GM12891 (cell line): ENCODE results near the gene FGD5.

ENCODE experiments used
- POLR2A ChIP-seq: IDR thresholded peaks from 2 replicates; pipeline ENCODE4 v1.6.1; 2011; ENCODE audit warnings: low read depth, low read length, control low read depth
- POLR2AphosphoS5 ChIP-seq: IDR thresholded peaks from 2 replicates; pipeline ENCODE4 v1.6.1; 2011; ENCODE audit warnings: low read depth, low read length, control low read depth
- SPI1 ChIP-seq: IDR thresholded peaks from 2 replicates; pipeline ENCODE4 v1.6.1; 2011; ENCODE audit warnings: low read depth, low read length, control low read depth
- TAF1 ChIP-seq: IDR thresholded peaks from 2 replicates; pipeline ENCODE4 v1.6.1; 2011; ENCODE audit warnings: low read depth, low read length, control low read depth

DNA sequence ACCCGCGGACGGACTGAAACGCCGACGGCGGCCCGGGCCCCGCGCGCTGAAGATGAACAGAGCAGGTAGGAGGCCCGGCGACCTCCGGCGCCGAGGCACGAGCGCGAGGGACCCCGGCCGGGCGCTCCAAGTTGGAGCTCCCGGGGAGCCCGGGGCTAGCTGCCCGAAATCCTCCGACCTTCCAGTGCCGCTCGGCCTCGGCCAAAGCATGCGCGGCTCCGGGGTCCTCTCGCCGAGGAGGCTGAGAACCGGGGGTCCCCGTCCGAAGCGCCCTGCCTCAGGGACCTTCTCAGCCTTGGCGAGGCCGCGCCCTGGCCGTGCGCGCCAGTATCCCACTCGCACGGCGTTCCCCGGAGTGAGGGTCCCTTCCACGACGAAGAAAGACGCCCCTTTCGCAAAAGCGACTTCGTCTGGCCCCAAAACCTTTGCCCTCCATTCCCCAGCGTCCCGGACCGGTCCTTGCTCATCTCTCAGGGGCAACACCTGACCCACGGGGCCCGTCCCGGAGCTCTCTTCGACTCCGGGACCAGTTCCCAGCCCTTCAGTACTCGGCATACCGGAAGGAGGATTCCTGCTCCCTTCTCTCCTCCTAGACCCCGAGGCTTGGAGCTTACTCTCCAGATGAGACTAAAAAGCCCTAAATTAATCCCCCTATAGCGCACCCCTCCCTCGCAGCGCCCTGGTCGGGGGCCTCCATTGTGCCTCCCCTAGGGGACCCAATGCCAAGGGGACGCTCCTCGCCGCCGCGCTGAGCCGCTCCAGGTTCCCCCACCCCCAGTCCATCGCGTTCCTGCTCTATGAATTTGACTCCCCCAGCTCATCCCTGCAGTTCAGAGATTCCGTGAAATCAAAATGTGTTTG is 7.7 kb upstream of the FGD5 start:
- TF ChIP-seq POLR2AphosphoS5 (no peak), POLR2A (no peak), TAF1 (no peak), SPI1 (no peak)
